Upper lobe of right lung (tissue), 1 donor: ENCODE data around the gene PPM1H. TPM values are rescaled to one million over a fixed set of nuclear protein-coding genes. Genes with fewer than 3 reads are reported as not detected.

ENCODE experiments used
- ATAC-seq: fragments of 200-7000 bp; cut with Tn5 transposase; one replicate; pipeline ENCODE4 v1.9.1; 2020; ENCODE audit warnings: mild to moderate bottlenecking, moderate library complexity
- DNase-seq: peaks from one replicate; pipeline ENCODE4 v3.0.0-alpha.2; 2020
- H3K27ac ChIP-seq: fragments of 200-600 bp; one replicate; pipeline ENCODE4 v1.8.0; 2022
- H3K27me3 ChIP-seq: fragments of 200-600 bp; one replicate; pipeline ENCODE4 v1.8.0; 2022; ENCODE audit warnings: mild to moderate bottlenecking
- H3K36me3 ChIP-seq: fragments of 200-600 bp; one replicate; pipeline ENCODE4 v1.8.0; 2022
- H3K4me1 ChIP-seq: fragments of 200-600 bp; one replicate; pipeline ENCODE4 v1.8.0; 2022
- H3K4me3 ChIP-seq: fragments of 200-600 bp; one replicate; pipeline ENCODE4 v1.8.0; 2022; ENCODE audit warnings: mild to moderate bottlenecking
- H3K9me3 ChIP-seq: fragments of 200-600 bp; one replicate; pipeline ENCODE4 v1.8.0; 2022
- CTCF ChIP-seq: fragments of 200-600 bp; IDR thresholded peaks from one replicate; pipeline ENCODE4 v1.8.0; 2022; ENCODE audit warnings: antibody characterized with exemption
- intact Hi-C: fragments of 100-400 bp; cut with DNase I; formaldehyde crosslinking; loops from one replicate; pipeline ENCODE4 v1.11.0; 2022
- long read RNA-seq: library from polyadenylated mRNA; unstranded; transcript quantifications from one replicate; pipeline ENCODE4 v2.0.0, GENCODE V29; 2021
- total RNA-seq: library from RNA; stranded (reverse); fragmentation: NEBNext Ultra II Directional; extraction: Animal tissue kit (Norgen Biotek cat#: 25700); gene quantifications from one replicate; pipeline ENCODE4 v1.2.1, GENCODE V29; 2021
- donor health status: DM: no; HTN: yes; CAD: no; lungs with severe emphysema.

The PPM1H gene
- total RNA-seq = 8.0 TPM
- long read RNA-seq, full-length matches to known transcripts = 5 of 13 reads
- long read RNA-seq, partial matches to known transcripts = 1 of 13 reads
- long read RNA-seq, other reads (novel, unspliced or antisense) = 7 of 13 reads

GRCh38 chr12:62934799-62935674, at the start of gene PPM1H:
Gene PPM1H, minus strand, starts transcription at chr12:62935150. Its CDS starts 414 bp downstream, at chr12:62934736.
- intact Hi-C loops = no loop called here
- no peaks in the 10 kb centered on the region for H3K9me3 ChIP-seq
- peak; percentile 51 for TF ChIP-seq CTCF
- H3K27me3 ChIP-seq = peaks cover 6% of the 10 kb centered on the region
- H3K4me3 ChIP-seq = peak within 1 kb of the TSS; percentile 79
- H3K27ac ChIP-seq = no peak within 1 kb of the TSS
- peaks cover 4% of the 10 kb centered on the region for H3K4me1 ChIP-seq
- peak; percentile 93 for DNase-seq
- H3K36me3 ChIP-seq = no peaks in the 10 kb centered on the region
- ATAC-seq = peak; percentile 96

GRCh38 chr12:62983594-62983993, 48.6 kb upstream of the PPM1H start:
- Histone ChIP-seq H3K36me3 (no peaks in the 10 kb centered on the region), H3K27ac (no peak overlapping the region), H3K4me3 (no peak overlapping the region), H3K4me1 (no peaks in the 10 kb centered on the region), H3K27me3 (no peaks in the 10 kb centered on the region), H3K9me3 (no peaks in the 10 kb centered on the region)
- DNase-seq (no peak), ATAC-seq (no peak)
- TF ChIP-seq CTCF = no peak
- intact Hi-C loops = no loop called here

- Histone ChIP-seq H3K4me3 (no peak overlapping the region), H3K27me3 (no peaks in the 10 kb centered on the region), H3K4me1 (no peaks in the 10 kb centered on the region), H3K27ac (no peak overlapping the region), H3K9me3 (no peaks in the 10 kb centered on the region), H3K36me3 (no peaks in the 10 kb centered on the region)
- intact Hi-C loops = no loop called here
- no peak for ATAC-seq
- DNase-seq = no peak
- TF ChIP-seq CTCF = no peak
Measured at GRCh38 chr12:62978768-62979167, 43.8 kb upstream of the PPM1H start.

- DNase-seq (no peak), ATAC-seq (no peak)
- intact Hi-C loops = no loop called here
- H3K27me3 ChIP-seq = no peaks in the 10 kb centered on the region
- no peaks in the 10 kb centered on the region for H3K4me1 ChIP-seq
- no peaks in the 10 kb centered on the region for H3K9me3 ChIP-seq
- H3K36me3 ChIP-seq = no peaks in the 10 kb centered on the region
- no peak overlapping the region for H3K27ac ChIP-seq
- H3K4me3 ChIP-seq = no peak overlapping the region
- no peak for TF ChIP-seq CTCF
Measured at GRCh38 chr12:62977883-62978282, 42.9 kb upstream of the PPM1H start.

- Histone ChIP-seq H3K9me3 (no peaks in the 10 kb centered on the region), H3K27ac (no peak overlapping the region), H3K4me1 (no peaks in the 10 kb centered on the region), H3K27me3 (no peaks in the 10 kb centered on the region), H3K4me3 (no peak overlapping the region), H3K36me3 (no peaks in the 10 kb centered on the region)
- ATAC-seq (no peak), DNase-seq (no peak)
- intact Hi-C loops = no loop called here
- no peak for TF ChIP-seq CTCF
Measured at GRCh38 chr12:62977418-62977817, 42.5 kb upstream of the PPM1H start.
